GM12865 (cell line): ENCODE data around the gene MYH14.
A peak's percentile ranks its signal among the peaks of the same experiment; 100 is the strongest.

ENCODE experiments used
- DNase-seq: peaks from one replicate; pipeline ENCODE4 v3.0.0; 2010; ENCODE audit warnings: low read depth
- H3K4me3 ChIP-seq: 2 replicates; pipeline ENCODE4 v1.5.1; 2011; ENCODE audit warnings: mild to moderate bottlenecking, low read depth, low read length, control low read depth
- CTCF ChIP-seq: IDR thresholded peaks from 2 replicates; pipeline ENCODE4 v1.5.1; 2011; ENCODE audit warnings: low read length, control low read depth, low read depth, inconsistent platforms; ENCODE audit not compliant: insufficient read depth; ENCODE audit errors: missing control alignments

The MYH14 gene

GRCh38 chr19:50330365-50331078 is 127.1 kb downstream of the MYH14 start:
- no peak for TF ChIP-seq CTCF
- peak overlapping the region; percentile 68 for H3K4me3 ChIP-seq
- peak; percentile 95 for DNase-seq

GRCh38 chr19:50331221-50331993 is 128.0 kb downstream of the MYH14 start:
- peak overlapping the region; percentile 68 for H3K4me3 ChIP-seq
- peak; percentile 57 for DNase-seq
- no peak for TF ChIP-seq CTCF

DNA sequence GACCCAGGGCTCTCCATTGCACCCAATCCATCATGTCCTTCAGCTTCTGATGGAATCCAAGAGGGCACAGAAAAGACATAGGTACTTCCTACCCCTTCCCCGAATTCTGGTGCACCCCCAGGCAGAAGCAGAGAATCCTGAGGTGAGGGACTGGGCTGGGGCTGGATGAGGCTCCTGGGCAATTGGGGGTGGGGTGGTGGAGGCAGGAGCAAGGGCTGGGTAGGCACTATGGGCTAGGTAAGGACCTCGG is 128.5 kb downstream of the MYH14 start:
- no peak for TF ChIP-seq CTCF
- peak overlapping the region; percentile 68 for H3K4me3 ChIP-seq
- DNase-seq, result peak; percentile 19

- no peak for TF ChIP-seq CTCF
- H3K4me3 ChIP-seq, result peak overlapping the region; percentile 68
- peak; percentile 48 for DNase-seq
Observed at GRCh38 chr19:50332244-50333038, 129.0 kb downstream of the MYH14 start.

- peak overlapping the region; percentile 68 for H3K4me3 ChIP-seq
- peak; percentile 98 for DNase-seq
- no peak for TF ChIP-seq CTCF
Observed at GRCh38 chr19:50333235-50333736, 129.9 kb downstream of the MYH14 start.

GRCh38 chr19:50333737-50334617 is 130.6 kb downstream of the MYH14 start:
- TF ChIP-seq CTCF, result no peak
- peak; percentile 87 for DNase-seq
- peak overlapping the region; percentile 68 for H3K4me3 ChIP-seq
